ENCODE data around the gene CD180. TPM values are rescaled to one million over a fixed set of nuclear protein-coding genes. Genes with fewer than 3 reads are reported as not detected.

CD180 gene
- total RNA-seq, 4 donors from 2014 or later: 1.2 to 9.2 (median 2.5) TPM

DNA sequence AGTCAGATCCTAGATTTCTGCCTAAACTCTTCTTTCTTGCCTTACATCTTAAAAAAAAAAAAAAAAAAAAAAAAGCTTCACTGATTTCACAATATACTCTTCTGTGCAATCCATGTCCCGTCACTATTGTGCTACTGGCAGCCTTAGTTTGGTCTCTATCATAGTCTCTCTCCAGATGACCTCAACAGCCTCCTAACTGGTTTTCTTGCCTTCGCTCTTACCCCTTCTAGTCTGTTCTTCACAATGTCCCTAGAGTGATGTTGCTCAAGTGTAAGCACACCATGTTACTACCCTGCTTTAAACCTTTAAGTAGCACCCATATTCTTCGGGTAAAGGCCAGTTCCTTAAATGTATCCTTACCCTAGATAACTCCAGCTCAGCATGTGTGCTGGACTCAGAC lies 25.8 kb downstream of the CD180 start:
- DNase-seq (ENCODE audit: low spot score): no peak
- TF ChIP-seq CTCF (IDR thresholded peaks at IDR 0.05): no peak
- no peak for ATAC-seq (ENCODE audit: low FRiP score)

GRCh38 chr5:67168069-67168468 lies 28.5 kb downstream of the CD180 start:
- ATAC-seq (ENCODE audit: low FRiP score) (no peak), DNase-seq (ENCODE audit: low spot score) (no peak)
- no peak for TF ChIP-seq CTCF (IDR thresholded peaks at IDR 0.05)

GRCh38 chr5:67166460-67167285 lies 29.9 kb downstream of the CD180 start:
- DNase-seq (ENCODE audit: low spot score) (no peak), ATAC-seq (ENCODE audit: low FRiP score) (peak; percentile 45)
- no peak for TF ChIP-seq CTCF (IDR thresholded peaks at IDR 0.05)

GRCh38 chr5:67165526-67166459 lies 30.8 kb downstream of the CD180 start:
- TF ChIP-seq CTCF (IDR thresholded peaks at IDR 0.05): no peak
- DNase-seq (ENCODE audit: low spot score) (peak; percentile 62), ATAC-seq (ENCODE audit: low FRiP score) (peak; percentile 81)

DNA sequence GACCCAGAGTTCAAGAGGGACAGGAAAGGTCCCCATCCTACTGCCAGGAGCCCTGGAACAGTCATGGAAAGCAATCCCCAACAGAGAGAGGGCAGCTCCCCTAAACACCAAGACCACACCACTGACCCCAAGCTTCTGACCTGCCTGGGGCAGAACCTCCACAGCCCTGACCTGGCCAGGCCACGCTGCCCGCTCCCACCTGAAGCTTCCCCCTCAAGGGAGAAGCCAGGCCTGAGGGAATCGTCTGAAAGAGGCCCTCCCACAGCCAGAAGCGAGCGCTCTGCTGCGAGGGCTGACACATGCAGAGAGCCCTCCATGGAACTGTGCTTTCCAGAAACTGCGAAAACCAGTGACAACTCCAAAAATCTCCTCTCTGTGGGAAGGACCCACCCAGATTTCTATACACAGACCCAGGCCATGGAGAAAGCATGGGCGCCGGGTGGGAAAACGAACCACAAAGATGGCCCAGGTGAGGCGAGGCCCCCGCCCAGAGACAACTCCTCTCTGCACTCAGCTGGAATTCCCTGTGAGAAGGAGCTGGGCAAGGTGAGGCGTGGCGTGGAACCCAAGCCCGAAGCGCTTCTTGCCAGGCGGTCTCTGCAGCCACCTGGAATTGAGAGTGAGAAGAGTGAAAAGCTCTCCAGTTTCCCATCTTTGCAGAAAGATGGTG lies 31.6 kb downstream of the CD180 start:
- ATAC-seq (ENCODE audit: low FRiP score) (no peak), DNase-seq (ENCODE audit: low spot score) (no peak)
- no peak for TF ChIP-seq CTCF (IDR thresholded peaks at IDR 0.05)

GRCh38 chr5:67163863-67164595 lies 32.6 kb downstream of the CD180 start:
- ATAC-seq (ENCODE audit: low FRiP score) (no peak), DNase-seq (ENCODE audit: low spot score) (no peak)

More at GRCh38 chr5:67163863-67164595, 32.6 kb downstream of the CD180 start:
- no peak for TF ChIP-seq CTCF (IDR thresholded peaks at IDR 0.05)
